GM12801 (cell line): ENCODE data around the gene NEK1.

Source experiments
- TF ChIP-seq, protein P1 (sequence below): IDR thresholded peaks from one replicate; pipeline ENCODE4 v1.5.1; 2011; ENCODE audit warnings: control low read depth; ENCODE audit not compliant: insufficient read length; ENCODE audit errors: extremely low read depth

The NEK1 gene

GRCh38 chr4:169611157-169611556 lies 1.2 kb downstream of the NEK1 start:
- TF ChIP-seq, protein P1, sequence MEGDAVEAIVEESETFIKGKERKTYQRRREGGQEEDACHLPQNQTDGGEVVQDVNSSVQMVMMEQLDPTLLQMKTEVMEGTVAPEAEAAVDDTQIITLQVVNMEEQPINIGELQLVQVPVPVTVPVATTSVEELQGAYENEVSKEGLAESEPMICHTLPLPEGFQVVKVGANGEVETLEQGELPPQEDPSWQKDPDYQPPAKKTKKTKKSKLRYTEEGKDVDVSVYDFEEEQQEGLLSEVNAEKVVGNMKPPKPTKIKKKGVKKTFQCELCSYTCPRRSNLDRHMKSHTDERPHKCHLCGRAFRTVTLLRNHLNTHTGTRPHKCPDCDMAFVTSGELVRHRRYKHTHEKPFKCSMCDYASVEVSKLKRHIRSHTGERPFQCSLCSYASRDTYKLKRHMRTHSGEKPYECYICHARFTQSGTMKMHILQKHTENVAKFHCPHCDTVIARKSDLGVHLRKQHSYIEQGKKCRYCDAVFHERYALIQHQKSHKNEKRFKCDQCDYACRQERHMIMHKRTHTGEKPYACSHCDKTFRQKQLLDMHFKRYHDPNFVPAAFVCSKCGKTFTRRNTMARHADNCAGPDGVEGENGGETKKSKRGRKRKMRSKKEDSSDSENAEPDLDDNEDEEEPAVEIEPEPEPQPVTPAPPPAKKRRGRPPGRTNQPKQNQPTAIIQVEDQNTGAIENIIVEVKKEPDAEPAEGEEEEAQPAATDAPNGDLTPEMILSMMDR: no peak

DNA sequence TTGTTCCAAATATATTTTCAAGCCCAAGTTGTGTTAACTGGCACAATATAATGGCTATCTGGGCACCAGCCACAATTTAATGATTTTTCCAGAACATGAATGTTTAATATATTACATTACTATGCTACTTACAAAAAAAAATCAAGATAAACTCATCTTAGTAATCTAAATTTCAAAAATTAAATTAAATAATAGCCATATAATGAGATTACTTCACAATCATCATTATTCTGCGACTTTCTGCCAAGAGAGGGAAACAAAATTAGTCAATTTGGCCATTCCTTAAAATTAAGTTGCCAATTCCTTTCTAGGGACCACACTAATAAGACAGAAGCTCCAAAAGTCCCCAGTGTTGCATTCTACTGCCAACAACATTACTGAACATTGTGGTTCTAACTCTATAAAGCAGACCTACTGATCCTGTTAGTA lies 7.5 kb downstream of the NEK1 start:
- TF ChIP-seq, protein P1: no peak

DNA sequence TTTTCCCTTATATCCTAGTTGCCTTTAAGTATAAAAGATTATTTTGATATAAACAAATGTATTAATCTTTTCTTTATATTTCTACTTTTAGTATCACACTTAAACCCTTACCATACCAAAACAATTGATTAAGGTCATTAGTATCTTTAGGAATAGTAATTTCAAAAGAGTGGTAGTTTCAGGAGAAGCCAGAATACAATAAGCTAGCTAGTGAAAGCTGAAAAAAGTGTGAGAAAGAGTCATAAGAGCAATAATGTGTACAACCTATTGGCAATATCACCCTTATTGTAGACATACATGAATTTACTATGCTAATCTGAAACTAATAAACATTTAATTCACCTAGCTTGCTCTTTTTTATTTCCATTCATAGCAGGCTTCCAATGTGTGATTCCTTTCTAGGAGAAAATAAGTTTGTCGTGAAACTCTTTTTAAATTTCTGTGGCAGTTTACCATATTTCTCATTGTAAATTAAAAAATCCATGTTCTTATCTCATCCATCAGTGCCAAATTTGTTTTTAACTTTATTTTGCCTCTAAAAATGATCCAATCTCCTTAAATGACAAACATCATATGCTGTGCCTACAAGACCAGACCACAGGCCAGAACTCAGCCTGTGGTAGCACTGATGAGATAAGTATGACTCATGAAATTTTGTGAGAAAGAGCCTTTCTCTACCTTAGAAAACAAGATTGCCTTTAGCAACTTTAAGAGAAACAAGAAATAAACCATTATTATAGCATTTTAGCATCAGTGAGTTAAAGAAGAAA lies 8.1 kb downstream of the NEK1 start:
- TF ChIP-seq, protein P1: no peak

DNA sequence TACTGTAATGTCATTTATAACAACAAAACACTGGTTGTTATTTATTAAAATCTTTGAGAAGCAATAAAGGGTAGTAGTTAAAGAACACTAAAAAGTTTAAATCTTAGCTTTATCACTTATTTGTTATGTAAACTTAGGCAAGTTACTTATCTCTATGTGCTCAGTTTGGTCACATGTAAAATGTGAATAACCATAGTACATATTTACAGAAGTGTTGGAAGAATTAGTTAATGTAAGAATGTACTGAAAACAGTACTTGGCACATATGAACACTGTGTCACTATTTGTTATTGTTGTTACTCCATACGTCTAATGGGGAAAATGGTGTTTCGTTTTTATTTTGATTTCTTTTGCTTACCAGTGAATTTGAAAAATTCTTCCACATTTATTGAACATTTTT lies 9.1 kb downstream of the NEK1 start:
- TF ChIP-seq, protein P1: no peak

DNA sequence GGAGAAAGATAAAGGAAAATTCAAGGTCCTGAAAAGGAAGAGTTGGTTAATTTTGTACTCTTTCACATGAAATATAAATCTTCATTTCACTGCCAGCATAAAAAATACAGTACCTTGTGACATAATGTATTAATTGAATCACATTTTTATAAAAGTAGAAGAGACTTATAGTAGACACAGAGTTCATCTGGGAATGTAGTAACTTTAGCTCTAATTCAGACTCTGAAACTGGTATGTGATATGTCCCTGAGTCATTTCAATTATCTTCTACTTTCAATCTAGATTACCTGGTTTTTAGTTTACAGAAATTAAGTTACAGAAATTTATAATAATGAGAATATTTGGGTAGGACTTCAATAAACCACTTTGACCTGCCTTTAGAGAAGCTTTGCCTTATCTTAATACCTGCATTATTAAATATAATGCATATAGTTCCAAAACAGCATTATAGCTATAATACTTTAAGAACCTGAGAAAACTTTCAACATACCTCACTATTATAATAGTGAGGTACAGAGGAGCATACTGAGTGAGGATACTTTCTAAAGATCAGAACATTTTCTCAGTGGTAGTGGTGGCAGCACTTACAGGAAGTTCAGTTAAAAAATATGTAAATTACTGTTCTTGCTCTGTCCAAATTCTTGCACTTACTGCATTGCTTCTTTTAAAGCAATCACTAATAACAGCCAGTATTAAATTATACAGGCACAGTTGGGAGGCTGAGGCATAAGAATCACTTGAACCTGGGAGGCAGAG lies 11.2 kb downstream of the NEK1 start:
- TF ChIP-seq, protein P1: no peak

DNA sequence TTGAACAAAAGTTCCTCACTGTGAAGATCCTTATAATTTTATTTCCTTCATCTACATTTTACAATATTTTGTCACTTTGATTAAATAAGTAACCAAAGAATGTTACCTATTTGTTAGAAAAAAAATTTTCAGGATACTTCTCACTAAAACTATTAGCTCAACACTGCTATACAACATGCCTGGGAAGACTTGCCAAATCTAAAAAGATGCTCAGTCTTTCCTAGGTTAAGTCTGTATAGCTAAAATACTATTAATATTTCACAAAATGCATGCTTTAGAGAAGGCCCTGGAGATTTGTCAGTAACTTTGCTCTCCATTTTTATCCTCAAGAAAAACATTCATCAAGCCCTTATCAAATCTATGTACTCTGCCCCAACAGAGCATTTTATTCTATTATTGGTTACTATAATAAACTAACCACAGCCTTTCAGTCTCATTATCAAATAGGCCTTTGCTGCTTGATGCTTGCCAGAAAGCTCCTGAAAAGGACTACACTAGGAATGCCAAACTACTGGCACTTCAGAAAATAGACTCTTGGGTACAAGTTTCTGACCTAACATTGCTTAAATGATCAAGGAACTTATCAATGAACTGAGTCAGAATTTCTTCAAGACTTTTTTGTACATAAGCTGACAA lies 17.7 kb downstream of the NEK1 start:
- TF ChIP-seq, protein P1: no peak

DNA sequence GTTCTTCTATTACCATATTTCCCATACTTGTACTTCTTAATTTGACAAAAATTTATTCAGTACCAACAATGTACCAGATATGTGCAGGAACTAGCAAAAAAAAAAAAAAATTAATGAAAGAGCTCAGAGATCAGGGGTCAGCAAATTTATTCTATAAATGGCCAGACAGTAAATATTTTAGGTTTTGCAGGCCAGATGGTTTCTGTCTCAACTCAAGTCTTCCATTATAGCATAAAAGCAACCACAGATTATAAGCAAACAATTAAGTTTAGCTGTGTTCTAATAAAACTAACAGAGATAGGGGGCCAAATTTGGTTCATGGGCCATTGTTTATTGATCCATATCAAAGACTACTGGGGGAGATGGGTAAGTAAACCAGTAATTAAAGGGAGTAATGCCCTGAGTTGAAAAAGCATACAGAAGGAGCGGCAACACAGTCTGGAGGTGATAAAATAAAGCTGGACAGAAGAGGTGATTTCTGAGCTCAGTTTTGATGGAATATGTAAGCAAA lies 19.3 kb downstream of the NEK1 start:
- TF ChIP-seq, protein P1: no peak
